ENCODE data around the gene GPR22. TPM values are rescaled to one million over a fixed set of nuclear protein-coding genes. Genes with fewer than 3 reads are reported as not detected.

The GPR22 gene
- total RNA-seq, 1 donor from 2014 or later, result not detected

Other genes starting within 250 kb of the GPR22 start
- 28.5 and 45.3 TPM in 2 replicates for gene COG5, start 93.9 kb downstream of the GPR22 start, total RNA-seq
- 6.0 and 7.5 TPM in 2 replicates for gene DUS4L, start 93.9 kb downstream of the GPR22 start, total RNA-seq
- gene BCAP29, start 110.2 kb downstream of the GPR22 start, total RNA-seq, result 130 and 165 TPM in 2 replicates
- 0.47 and 0.73 TPM in 2 replicates for gene SLC26A4, start 190.8 kb downstream of the GPR22 start, total RNA-seq